NB4 (cell line): Measurements from ENCODE around the gene HDAC4.

Source experiments
- DNase-seq: peaks from one replicate; pipeline ENCODE4 v3.0.0; 2010; ENCODE audit warnings: low read depth
- H3K4me3 ChIP-seq: one replicate; pipeline ENCODE4 v1.5.1; 2011; ENCODE audit warnings: mild to moderate bottlenecking, low read depth, low read length, moderate library complexity
- CTCF ChIP-seq: IDR thresholded peaks from one replicate; pipeline ENCODE4 v1.5.1; 2012; ENCODE audit warnings: low read depth, low read length
- MAX ChIP-seq: IDR thresholded peaks from 2 replicates; pipeline ENCODE4 v1.6.1; 2011; ENCODE audit warnings: low read depth, low read length
- MYC ChIP-seq: IDR thresholded peaks from 2 replicates; pipeline ENCODE4 v1.6.1; 2011; ENCODE audit warnings: low read depth, low read length
- POLR2A ChIP-seq: IDR thresholded peaks from 2 replicates; pipeline ENCODE4 v1.6.1; 2011; ENCODE audit warnings: mild to moderate bottlenecking; ENCODE audit not compliant: insufficient read length; ENCODE audit errors: extremely low read depth

HDAC4 gene

GRCh38 chr2:239115616-239116015, 285.2 kb downstream of the HDAC4 start:
- TF ChIP-seq MYC (no peak), CTCF (no peak), POLR2A (no peak), MAX (no peak)
- no peak overlapping the region for H3K4me3 ChIP-seq
- DNase-seq = no peak

GRCh38 chr2:239114616-239115265, 286.1 kb downstream of the HDAC4 start:
- peak; percentile 74 for DNase-seq
- TF ChIP-seq MAX (peak; percentile 42; the same call in 1 of the 2 replicates), MYC (no peak), POLR2A (no peak), CTCF (no peak)
- no peak overlapping the region for H3K4me3 ChIP-seq

GRCh38 chr2:239114119-239114581, 286.7 kb downstream of the HDAC4 start:
- DNase-seq = peak; percentile 78
- TF ChIP-seq POLR2A (no peak), MYC (no peak), CTCF (no peak), MAX (no peak)
- no peak overlapping the region for H3K4me3 ChIP-seq

- peak; percentile 45 for DNase-seq
- TF ChIP-seq MAX = no peak
- TF ChIP-seq MYC = no peak
- TF ChIP-seq POLR2A = no peak
- TF ChIP-seq CTCF = no peak
- no peak overlapping the region for H3K4me3 ChIP-seq
Observed at GRCh38 chr2:239113615-239114014, 287.2 kb downstream of the HDAC4 start.

GRCh38 chr2:239113171-239113570, 287.6 kb downstream of the HDAC4 start:
- TF ChIP-seq MYC (no peak), MAX (no peak), POLR2A (no peak), CTCF (no peak)
- peak; percentile 80 for DNase-seq
- H3K4me3 ChIP-seq = no peak overlapping the region
